ENCODE data around the gene TRPM2.

TRPM2 gene

DNA sequence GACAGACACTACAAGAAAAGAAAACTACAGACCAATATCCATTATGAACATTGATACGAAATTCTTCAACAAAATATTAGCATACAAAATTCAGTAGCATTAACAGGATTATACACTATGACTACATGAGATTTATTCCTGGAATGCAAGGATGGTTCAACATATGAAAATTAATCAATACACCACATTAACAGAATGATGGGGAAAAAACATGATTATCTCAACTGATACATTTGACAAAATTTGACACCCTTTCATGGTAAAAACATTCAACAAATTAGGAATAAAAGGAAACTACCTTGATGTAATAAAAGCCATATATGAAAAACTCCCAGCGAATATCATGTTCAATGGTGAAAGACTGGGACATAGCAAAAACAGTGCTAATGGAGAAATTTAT, 31.5 kb downstream of the TRPM2 start:
- TF ChIP-seq, protein P1, sequence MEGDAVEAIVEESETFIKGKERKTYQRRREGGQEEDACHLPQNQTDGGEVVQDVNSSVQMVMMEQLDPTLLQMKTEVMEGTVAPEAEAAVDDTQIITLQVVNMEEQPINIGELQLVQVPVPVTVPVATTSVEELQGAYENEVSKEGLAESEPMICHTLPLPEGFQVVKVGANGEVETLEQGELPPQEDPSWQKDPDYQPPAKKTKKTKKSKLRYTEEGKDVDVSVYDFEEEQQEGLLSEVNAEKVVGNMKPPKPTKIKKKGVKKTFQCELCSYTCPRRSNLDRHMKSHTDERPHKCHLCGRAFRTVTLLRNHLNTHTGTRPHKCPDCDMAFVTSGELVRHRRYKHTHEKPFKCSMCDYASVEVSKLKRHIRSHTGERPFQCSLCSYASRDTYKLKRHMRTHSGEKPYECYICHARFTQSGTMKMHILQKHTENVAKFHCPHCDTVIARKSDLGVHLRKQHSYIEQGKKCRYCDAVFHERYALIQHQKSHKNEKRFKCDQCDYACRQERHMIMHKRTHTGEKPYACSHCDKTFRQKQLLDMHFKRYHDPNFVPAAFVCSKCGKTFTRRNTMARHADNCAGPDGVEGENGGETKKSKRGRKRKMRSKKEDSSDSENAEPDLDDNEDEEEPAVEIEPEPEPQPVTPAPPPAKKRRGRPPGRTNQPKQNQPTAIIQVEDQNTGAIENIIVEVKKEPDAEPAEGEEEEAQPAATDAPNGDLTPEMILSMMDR (IDR thresholded peaks at IDR 0.05; ENCODE audit: extremely low read depth, missing control alignments): no peak
- no peak for DNase-seq (ENCODE audit: low spot score)

DNA sequence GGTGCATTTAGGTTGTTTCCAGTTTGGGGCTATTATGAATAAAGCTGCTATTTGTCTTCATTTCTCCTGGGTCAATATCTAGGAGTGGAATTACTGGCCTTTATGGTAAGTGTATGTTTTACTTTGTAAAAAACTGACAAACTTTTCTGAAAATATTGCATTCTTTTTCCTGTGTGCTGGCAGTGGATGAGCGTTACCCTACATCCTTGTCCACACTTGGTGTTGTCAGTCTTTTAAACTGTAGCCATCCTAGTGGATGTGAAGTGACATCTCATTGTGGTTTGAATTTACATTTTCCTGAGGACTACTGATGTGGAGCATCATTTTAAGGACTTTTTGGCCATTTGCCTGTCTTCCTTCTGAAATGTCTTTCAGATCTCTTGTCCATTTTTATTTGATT, 35.9 kb downstream of the TRPM2 start:
- TF ChIP-seq, protein P1 (IDR thresholded peaks at IDR 0.05; ENCODE audit: extremely low read depth, missing control alignments): no peak
- no peak for DNase-seq (ENCODE audit: low spot score)

DNA sequence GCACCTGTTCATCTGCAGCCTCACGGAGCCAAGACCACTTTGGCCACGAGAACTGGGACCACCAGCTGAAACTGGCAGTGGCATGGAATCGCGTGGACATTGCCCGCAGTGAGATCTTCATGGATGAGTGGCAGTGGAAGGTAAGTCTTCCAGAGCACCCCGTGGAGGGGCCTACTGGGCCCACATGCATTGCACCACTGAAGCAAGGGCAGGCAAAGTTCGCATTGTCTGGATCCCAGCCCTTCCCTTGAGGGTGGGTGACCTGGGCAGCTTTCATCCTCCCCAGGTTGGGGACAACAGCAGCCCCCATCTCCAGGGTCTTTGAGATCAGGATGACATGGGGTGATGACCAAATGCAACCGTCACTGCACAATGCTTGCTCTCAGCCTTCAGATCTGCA, 37.5 kb downstream of the TRPM2 start:
- DNase-seq (ENCODE audit: low spot score): no peak
- TF ChIP-seq, protein P1 (IDR thresholded peaks at IDR 0.05; ENCODE audit: extremely low read depth, missing control alignments): no peak

DNA sequence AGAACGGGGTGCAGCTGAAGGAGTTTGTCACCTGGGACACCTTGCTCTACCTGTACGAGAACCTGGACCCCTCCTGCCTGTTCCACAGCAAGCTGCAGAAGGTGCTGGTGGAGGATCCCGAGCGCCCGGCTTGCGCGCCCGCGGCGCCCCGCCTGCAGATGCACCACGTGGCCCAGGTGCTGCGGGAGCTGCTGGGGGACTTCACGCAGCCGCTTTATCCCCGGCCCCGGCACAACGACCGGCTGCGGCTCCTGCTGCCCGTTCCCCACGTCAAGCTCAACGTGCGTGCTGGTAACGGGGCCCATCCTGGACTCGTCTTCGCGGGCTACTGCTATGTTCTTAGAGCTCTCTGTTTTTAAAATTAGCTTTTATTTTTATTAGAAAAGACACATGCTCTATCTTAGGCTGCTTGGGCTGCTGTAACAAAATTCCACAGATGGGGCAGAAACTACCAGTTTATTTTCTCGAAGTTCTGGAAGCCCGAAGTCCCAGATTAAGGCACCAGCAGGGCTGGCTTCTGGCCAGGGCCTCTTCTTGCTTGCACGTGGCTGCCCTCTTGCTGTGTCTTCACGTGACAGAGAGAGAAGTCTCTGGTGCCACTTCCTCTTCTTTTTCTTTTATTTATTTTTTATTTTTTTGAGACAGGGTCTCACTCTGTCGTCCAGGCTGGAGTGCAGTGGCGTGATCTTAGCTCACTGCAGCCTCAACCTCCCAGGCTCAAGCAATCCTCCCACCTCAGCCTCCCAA, 38.1 kb downstream of the TRPM2 start:
- TF ChIP-seq, protein P1 (IDR thresholded peaks at IDR 0.05; ENCODE audit: extremely low read depth, missing control alignments): no peak
- DNase-seq (ENCODE audit: low spot score): peak; percentile 21

DNA sequence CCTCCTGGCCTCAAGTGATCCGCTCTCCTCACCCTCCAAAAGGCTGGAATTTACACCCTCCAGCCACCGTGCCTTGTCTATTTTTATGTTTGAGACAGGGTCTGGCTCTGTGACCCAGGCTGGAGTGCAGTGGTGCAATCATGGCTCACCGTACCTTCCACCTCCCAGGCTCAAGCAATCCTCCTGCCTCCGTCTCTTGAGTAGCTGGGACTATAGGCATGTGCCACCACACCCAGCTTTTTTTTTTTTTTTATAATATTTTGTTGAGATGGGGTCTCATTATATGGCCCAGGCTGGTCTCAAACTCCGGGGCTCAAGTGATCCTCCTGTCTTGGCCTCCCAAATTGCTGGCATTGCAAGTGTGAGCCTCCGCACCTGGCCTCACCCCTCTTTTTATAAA, 38.8 kb downstream of the TRPM2 start:
- TF ChIP-seq, protein P1 (IDR thresholded peaks at IDR 0.05; ENCODE audit: extremely low read depth, missing control alignments): no peak
- DNase-seq (ENCODE audit: low spot score): no peak

DNA sequence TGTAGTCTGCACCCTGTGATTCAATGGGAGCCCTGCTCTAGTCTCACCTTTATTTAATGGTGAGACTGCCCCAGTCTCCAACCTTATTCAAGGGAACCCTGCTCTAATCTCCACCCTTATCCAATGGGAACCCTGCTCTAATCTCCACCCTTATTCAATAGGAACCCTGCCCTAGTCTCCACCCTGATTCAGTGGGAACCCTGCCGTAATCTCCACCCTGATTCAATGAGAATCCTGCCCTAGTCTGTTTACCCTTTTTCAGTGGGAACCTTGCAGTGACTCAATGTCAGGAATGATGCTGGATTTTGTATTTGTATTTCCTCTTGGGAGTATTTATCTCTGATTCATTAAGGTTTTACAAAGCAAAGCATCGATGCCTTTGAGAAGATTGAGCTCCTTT, 39.5 kb downstream of the TRPM2 start:
- DNase-seq (ENCODE audit: low spot score): peak; percentile 11
- TF ChIP-seq, protein P1 (IDR thresholded peaks at IDR 0.05; ENCODE audit: extremely low read depth, missing control alignments): no peak

DNA sequence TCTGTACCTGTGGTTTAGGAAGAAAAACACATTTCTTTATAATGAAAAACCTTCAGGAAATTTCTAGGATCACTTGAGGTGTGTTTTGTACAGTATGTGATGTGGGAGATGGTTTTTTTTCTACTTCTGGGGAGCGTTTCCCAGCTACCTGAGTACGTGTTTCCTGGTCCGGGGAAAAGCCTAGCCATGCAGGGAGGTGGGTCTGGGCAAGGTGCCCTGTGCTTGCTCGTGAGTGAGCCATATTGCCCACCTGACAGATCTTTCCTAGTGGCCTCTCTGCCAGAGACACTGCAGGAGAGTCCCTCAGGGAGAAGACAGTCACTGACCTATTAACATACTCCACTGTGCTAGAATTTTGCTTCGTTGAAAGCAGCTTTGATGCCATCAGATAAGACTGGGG, 41.3 kb downstream of the TRPM2 start:
- no peak for DNase-seq (ENCODE audit: low spot score)
- TF ChIP-seq, protein P1 (IDR thresholded peaks at IDR 0.05; ENCODE audit: extremely low read depth, missing control alignments): no peak
